HG02588 (cell line): Measurements from ENCODE around the gene KCTD11.
"Not testable (repeated sequence)": the region's sequence is repeated elsewhere in the genome, so short reads cannot be mapped to it uniquely, and the experiment has no call there.

Experiments
- ATAC-seq: cut with Tn5 transposase; IDR thresholded peaks from one replicate; pipeline ENCODE4 v1.9.1; 2021; ENCODE audit warnings: mild to moderate bottlenecking, moderate library complexity; ENCODE audit not compliant: unreplicated experiment

KCTD11 gene

GRCh38 chr17:7341842-7342241 is 10.1 kb upstream of the KCTD11 start:
- ATAC-seq: no peak

DNA sequence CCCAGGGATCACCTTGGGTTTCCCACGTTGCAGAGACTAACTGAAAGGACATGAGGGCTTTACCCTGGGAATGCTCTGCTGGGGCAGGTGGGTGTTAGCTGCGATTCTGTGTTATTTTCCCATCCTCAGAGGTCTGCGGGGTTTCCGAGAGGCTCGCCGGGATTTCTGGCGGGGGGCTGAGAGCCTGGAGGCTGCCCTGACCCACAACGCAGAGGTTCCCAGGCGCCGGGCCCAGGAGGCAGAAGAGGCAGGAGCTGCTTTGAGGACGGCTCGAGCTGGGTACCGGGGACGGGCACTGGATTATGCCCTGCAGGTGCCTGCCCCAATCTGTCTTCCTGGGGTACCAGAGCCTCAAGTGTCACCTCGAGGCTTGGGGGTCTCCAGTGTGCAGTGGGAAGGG is 8.7 kb upstream of the KCTD11 start:
- ATAC-seq: no peak

DNA sequence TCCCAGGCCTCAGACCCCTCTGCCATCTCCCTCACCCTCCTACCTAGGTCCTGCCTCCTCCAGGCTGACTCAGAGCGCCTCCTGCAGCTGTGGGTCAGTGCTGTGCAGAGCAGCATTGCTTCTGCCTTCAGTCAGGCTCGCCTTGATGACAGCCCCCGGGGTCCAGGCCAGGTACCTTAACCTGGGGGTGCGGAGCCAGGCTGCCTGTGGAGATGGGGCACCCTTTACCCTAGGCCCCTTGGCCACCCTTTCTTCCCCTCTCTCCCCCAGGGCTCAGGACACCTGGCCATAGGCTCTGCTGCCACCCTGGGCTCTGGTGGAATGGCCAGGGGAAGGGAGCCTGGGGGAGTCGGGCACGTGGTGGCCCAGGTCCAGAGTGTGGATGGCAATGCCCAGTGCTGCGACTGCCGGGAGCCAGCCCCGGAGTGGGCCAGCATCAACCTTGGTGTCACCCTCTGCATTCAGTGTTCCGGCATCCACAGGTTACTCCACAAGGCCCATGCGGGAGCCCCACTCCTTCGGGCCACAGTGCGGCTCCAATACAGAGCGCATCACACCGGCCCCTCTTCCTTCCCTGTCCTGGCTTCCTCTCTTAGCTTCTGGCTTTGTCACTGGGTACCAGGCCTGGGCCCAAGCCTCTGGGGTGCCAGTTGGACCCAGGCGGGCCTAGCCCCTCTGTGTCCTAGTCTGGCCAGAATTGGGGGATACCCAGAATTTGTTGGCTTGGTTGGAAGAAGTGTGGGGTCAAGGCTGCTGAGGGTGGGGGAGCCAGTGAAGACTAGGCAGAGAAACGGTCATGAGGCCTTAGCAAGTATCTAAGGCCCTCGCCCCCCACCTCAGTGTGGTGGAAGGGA is 5.0 kb upstream of the KCTD11 start:
- no peak for ATAC-seq

GRCh38 chr17:7347630-7348477 is 4.1 kb upstream of the KCTD11 start:
- ATAC-seq: no peak

- no peak for ATAC-seq
These were observed 3.3 kb upstream of the KCTD11 start for GRCh38 chr17:7348478-7349242.

DNA sequence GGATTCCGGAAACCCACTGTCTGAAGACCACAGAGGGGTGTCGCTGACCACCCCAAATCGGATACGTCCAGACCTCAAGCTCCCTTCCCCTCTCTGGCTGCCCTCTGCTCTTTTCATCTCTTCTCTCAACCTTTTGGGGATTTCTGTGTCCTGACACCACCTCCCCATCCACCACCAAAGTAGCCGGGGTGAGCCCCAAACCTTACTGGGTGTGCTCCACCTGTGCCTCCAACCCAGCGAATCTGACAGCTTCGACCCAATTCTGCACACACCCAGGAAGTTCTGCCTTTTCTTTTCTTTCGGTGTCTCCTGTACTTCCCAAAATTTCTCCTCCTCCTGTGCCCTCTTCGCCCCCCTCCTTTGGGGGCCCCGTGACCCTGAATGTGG is 534 bp downstream of the KCTD11 start:
- no peak for ATAC-seq

GRCh38 chr17:7352910-7353635 is 1.1 kb downstream of the KCTD11 start:
- no peak for ATAC-seq

DNA sequence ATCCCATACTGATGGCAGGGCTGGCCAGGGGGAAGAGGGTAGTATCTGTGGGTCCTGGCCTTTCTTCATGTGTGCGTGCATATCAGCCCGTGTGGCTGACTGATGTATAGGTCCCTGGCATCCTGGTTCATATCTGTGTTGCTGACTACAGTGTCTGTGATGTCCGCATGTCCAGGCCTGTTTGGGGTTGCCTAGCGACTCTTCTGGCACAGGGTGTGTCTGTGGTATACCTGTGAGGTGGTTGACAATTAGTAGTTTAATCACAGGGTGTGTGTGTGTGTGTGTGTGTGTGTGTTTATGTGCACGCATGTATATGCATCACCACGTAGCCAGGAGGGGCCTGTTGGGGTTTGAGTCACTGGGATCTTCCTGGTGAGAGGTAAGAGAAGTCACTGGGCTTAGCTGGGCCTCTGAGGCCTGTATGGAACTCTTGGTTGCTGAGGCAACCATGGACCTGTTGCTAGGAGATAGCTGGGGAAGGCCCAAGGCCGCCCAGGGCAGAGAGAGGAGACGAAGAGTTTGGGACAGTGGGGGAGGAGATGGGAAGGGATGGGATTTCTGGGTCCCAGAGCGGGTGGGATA is 2.4 kb downstream of the KCTD11 start:
- no peak for ATAC-seq

GRCh38 chr17:7355053-7355452 is 3.1 kb downstream of the KCTD11 start, which contains the start of gene TMEM95:
Gene TMEM95, plus strand, starts transcription at chr17:7355156. Its CDS starts 49 bp downstream, at chr17:7355205.
- ATAC-seq: no peak

DNA sequence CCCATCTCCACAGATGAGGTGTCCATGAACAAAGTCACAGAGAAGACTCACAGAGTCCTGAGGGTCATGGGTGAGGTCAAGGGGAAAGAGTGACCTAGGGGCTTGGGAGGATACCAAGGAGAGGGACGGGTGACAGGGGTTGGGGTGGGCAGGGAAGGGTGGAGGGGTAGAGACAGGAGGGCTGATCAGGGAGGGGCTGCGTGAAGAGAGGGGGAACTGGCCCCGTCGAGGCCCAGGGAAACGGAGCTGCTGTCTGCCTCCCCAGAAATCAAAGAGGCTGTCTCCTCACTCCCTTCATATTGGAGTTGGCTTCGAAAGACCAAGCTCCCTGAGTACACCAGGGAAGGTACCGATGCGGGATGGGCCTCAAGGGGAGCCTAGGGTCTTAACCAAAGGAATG is 3.6 kb downstream of the KCTD11 start:
- ATAC-seq: no peak

- ATAC-seq: no peak
These were observed 4.1 kb downstream of the KCTD11 start for GRCh38 chr17:7356072-7356549.

DNA sequence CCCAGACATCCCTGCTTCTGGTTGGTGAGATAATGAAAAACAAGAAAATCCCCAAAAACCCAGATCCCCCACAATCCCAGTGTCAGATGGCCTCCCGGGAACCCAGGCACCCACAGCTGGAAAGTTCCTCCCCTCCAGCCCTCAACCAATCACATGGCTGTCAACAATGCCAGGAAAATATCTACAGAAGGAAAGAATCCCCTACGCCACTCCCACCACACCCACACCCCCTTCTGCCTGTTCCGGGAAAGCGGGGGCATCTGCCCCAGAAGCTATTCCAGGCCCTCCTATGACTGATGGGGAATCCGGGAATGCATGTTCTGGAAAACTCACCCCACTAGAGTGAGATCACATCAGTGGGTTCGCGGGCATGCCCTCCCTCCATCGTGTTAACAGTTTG is 4.8 kb downstream of the KCTD11 start:
- ATAC-seq: no peak

DNA sequence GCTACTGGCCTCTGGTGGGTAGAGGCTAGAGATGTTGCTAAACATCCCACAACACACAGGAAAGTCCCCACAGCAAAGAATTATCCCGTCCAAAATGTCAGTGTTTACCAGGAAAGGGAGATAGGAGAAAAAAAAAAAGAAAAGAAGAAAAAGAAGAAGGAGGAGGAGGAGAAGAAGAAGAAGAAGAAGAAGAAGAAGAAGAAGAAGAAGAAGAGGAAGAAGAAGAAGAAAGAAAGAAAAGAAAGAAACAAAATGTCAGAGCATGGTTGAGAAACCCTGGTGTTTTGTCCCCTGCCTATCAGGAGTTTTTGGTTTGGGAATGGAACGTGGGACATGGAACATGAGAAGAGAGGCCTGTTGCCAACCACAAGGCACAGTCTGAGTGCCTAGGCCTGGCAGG is 5.4 kb downstream of the KCTD11 start:
- no peak for ATAC-seq

GRCh38 chr17:7361906-7362305 is 9.9 kb downstream of the KCTD11 start:
- ATAC-seq: no peak

GRCh38 chr17:7363311-7363710 is 11.3 kb downstream of the KCTD11 start:
- no peak for ATAC-seq

DNA sequence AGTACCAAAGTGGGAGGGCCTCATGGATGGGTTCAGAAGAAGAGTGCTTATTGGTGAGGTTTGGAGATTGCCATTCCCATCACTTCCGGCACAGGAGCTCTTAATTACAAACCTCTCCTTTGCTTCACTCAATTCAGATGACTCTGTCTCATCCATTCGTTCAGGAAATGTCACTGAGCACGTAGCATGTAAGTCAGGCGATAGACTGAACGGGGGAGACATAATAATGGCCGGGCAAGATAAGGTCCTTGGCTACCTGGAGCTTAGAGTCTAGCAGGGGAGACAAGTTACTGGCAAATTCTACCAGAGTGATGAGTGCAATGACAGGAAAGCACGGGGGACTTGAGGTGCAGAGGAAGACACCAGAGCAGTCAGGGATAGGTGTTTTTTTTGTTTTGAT is 14.0 kb downstream of the KCTD11 start:
- ATAC-seq: not testable (repeated sequence)

GRCh38 chr17:7367083-7367482 is 15.1 kb downstream of the KCTD11 start:
- ATAC-seq: no peak

DNA sequence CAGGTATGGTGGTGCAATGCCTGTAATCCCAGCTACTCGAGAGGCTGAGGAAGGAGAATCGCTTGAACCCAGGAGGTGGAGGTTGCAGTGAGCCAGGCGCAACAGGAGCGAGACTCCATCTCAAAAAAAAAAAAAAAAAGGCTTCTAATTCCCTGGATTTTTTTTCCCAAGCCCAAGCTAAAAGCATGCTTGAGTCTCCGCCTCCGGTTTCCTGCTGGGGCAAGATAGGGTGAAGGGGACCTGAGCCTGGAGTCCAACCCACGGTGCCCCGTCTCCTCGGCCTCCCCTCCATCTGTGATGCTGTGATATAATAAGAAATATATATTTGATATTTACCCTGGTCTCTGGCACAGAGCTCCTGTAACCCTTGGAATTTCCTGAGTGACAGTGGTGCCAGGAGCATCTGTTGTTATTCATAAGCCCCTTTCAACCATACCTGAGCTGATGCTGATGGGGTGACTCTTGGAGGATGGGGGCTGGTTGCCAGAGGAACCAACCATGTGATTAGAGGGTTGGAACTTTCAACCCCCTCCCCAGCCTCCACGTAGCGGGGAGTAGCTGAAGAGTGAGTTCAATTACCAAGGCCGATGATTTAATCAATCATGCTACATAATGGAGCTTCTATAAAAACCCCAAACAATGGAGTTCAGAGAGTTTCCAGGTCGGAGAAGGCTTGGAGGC is 16.1 kb downstream of the KCTD11 start:
- no peak for ATAC-seq

DNA sequence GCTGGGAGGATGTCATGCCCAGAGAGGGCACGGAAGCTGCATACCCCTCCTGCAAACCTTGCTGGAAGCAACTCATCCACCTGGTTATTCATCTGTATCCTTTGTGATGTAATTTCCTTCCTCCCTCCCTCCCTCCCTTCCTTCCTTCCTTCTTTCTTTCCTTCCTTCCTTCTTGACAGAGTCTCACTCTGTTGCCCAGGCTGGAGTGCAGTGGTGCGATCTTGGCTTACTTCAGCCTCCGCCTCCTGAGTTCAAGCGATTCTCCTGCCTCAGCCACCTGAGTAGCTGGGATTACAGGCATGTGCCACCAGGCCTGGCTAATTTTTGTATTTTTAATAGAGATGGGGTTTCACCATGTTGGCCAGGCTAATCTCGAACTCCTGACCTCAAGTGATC is 16.6 kb downstream of the KCTD11 start:
- ATAC-seq: not testable (repeated sequence)
